ENCODE measurements around the gene TBCD.

TBCD gene

GRCh38 chr17:82798752-82799151 lies 46.9 kb downstream of the TBCD start:
- Histone ChIP-seq H3K79me2 (ENCODE audit: insufficient read depth, low read length) (peaks cover 11% of the 10 kb centered on the region; the same call in 1 of the 2 replicates), H3K27me3 (ENCODE audit: low read length) (no peaks in the 10 kb centered on the region)

DNA sequence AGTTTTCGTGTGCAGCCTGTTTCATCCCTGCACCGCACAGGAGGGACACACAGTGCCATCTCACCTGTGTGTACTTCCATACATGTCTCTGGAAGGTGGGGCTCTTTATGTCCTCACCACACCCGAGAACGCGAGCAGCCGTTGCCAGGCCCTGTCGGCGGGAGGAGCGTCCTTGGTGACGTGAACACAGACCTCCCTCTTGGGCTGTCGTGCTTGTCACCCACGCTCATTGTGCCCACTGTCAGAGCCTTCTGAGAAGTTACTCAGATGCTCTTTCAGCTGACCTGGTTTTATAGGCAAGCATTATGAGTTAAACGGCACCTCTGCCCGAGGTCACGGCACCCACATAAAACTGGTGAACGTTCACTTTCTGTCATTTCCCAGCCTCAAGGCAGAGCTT lies 47.7 kb downstream of the TBCD start:
- H3F3A ChIP-seq (ENCODE audit: insufficient read depth) = no peaks in the 10 kb centered on the region
- H3K27me3 ChIP-seq (ENCODE audit: low read length) = no peaks in the 10 kb centered on the region
- H3K27ac ChIP-seq (ENCODE audit: low read depth, low read length) = no peak overlapping the region
- TF ChIP-seq EZH2phosphoT487 (conservative IDR thresholded peaks at IDR 0.05; ENCODE audit: low read length) (no peak), CTCF (IDR thresholded peaks at IDR 0.05; ENCODE audit: insufficient read depth, low read length, poor library complexity, severe bottlenecking) (no peak)
- H3K9me2 ChIP-seq (replicated peaks; ENCODE audit: insufficient read depth, low read length) = no peaks in the 10 kb centered on the region
- H3K9me3 ChIP-seq (ENCODE audit: insufficient read depth, low read length) = no peaks in the 10 kb centered on the region
- H3K4me3 ChIP-seq (ENCODE audit: insufficient read depth, low read length, poor library complexity, severe bottlenecking) = no peak overlapping the region
- no peak overlapping the region for H3K4me2 ChIP-seq (ENCODE audit: low read depth, low read length, poor library complexity, severe bottlenecking)
- H3K79me2 ChIP-seq (ENCODE audit: insufficient read depth, low read length) = peaks cover 8% of the 10 kb centered on the region; the same call in 1 of the 2 replicates
- H4K20me1 ChIP-seq (ENCODE audit: low read depth, low read length) = no peaks in the 10 kb centered on the region
- H3K36me3 ChIP-seq (ENCODE audit: low read length) = no peaks in the 10 kb centered on the region
- H2AFZ ChIP-seq (ENCODE audit: low read depth, low read length, severe bottlenecking) = no peak overlapping the region
- no peak overlapping the region for H3K9ac ChIP-seq (ENCODE audit: low read length)

More at GRCh38 chr17:82798752-82799151, 46.9 kb downstream of the TBCD start:
- Histone ChIP-seq H3K9me3 (ENCODE audit: insufficient read depth, low read length) (no peaks in the 10 kb centered on the region), H4K20me1 (ENCODE audit: low read depth, low read length) (no peaks in the 10 kb centered on the region), H3K4me2 (ENCODE audit: low read depth, low read length, poor library complexity, severe bottlenecking) (no peak overlapping the region), H3K9ac (ENCODE audit: low read length) (no peak overlapping the region), H3K36me3 (ENCODE audit: low read length) (no peaks in the 10 kb centered on the region), H3K9me2 (replicated peaks; ENCODE audit: insufficient read depth, low read length) (no peaks in the 10 kb centered on the region), H3K4me3 (ENCODE audit: insufficient read depth, low read length, poor library complexity, severe bottlenecking) (no peak overlapping the region), H3F3A (ENCODE audit: insufficient read depth) (no peaks in the 10 kb centered on the region), H2AFZ (ENCODE audit: low read depth, low read length, severe bottlenecking) (no peak overlapping the region), H3K27ac (ENCODE audit: low read depth, low read length) (no peak overlapping the region)
- no peak for TF ChIP-seq CTCF (IDR thresholded peaks at IDR 0.05; ENCODE audit: insufficient read depth, low read length, poor library complexity, severe bottlenecking)
- TF ChIP-seq EZH2phosphoT487 (conservative IDR thresholded peaks at IDR 0.05; ENCODE audit: low read length) = no peak

GRCh38 chr17:82800885-82801284 lies 49.0 kb downstream of the TBCD start:
- no peaks in the 10 kb centered on the region for H3K36me3 ChIP-seq (ENCODE audit: low read length)
- no peak overlapping the region for H3K4me3 ChIP-seq (ENCODE audit: insufficient read depth, low read length, poor library complexity, severe bottlenecking)
- H4K20me1 ChIP-seq (ENCODE audit: low read depth, low read length) = no peaks in the 10 kb centered on the region
- no peaks in the 10 kb centered on the region for H3K9me3 ChIP-seq (ENCODE audit: insufficient read depth, low read length)
- H3K9ac ChIP-seq (ENCODE audit: low read length) = no peak overlapping the region
- H3K27me3 ChIP-seq (ENCODE audit: low read length) = no peaks in the 10 kb centered on the region
- TF ChIP-seq EZH2phosphoT487 (conservative IDR thresholded peaks at IDR 0.05; ENCODE audit: low read length) (no peak), CTCF (IDR thresholded peaks at IDR 0.05; ENCODE audit: insufficient read depth, low read length, poor library complexity, severe bottlenecking) (no peak)
- no peak overlapping the region for H3K27ac ChIP-seq (ENCODE audit: low read depth, low read length)
- no peaks in the 10 kb centered on the region for H3F3A ChIP-seq (ENCODE audit: insufficient read depth)
- H2AFZ ChIP-seq (ENCODE audit: low read depth, low read length, severe bottlenecking) = no peak overlapping the region
- H3K9me2 ChIP-seq (replicated peaks; ENCODE audit: insufficient read depth, low read length) = no peaks in the 10 kb centered on the region
- H3K4me2 ChIP-seq (ENCODE audit: low read depth, low read length, poor library complexity, severe bottlenecking) = no peak overlapping the region
- peaks cover under 1% of the 10 kb centered on the region; the same call in 1 of the 2 replicates for H3K79me2 ChIP-seq (ENCODE audit: insufficient read depth, low read length)
